Liver (tissue), 3 donors: ENCODE data around the gene CSAD.

ENCODE experiments used
- ATF3 ChIP-seq: IDR thresholded peaks from 2 replicates; pipeline ENCODE4 v1.6.1; 2016; ENCODE audit warnings: antibody characterized with exemption
- CTCF ChIP-seq: fragments of 150-350 bp; IDR thresholded peaks from 2 replicates; pipeline ENCODE4 v1.5.1; 2017; ENCODE audit warnings: improper control_type of control experiment, low read depth, low read length; ENCODE audit not compliant: missing input control
- EGR1 ChIP-seq, 2 donors: IDR thresholded peaks; 2 replicates each; pipeline ENCODE4 v1.6.1; 2016 to 2018; ENCODE audit warnings: antibody characterized with exemption in 2 of 2, low read depth in 2 of 2
- FOXA1 ChIP-seq: IDR thresholded peaks from 2 replicates; pipeline ENCODE4 v1.6.1; 2016; ENCODE audit warnings: antibody characterized with exemption
- GABPA ChIP-seq, 2 donors: IDR thresholded peaks in 1 of 2; conservative IDR thresholded peaks in 1 of 2; 2 replicates each; pipeline ENCODE4 v1.6.1; 2016; ENCODE audit warnings: antibody characterized with exemption in 2 of 2, mild to moderate bottlenecking in 1 of 2, moderate library complexity in 1 of 2
- JUND ChIP-seq, 2 donors: IDR thresholded peaks; 2 replicates each; pipeline ENCODE4 v1.6.1; 2016; ENCODE audit warnings: antibody characterized with exemption in 2 of 2
- MAX ChIP-seq: IDR thresholded peaks from 2 replicates; pipeline ENCODE4 v1.6.1; 2016; ENCODE audit warnings: antibody characterized with exemption
- RAD21 ChIP-seq, 2 donors: IDR thresholded peaks; 2 replicates each; pipeline ENCODE4 v1.6.1; 2016; ENCODE audit warnings: antibody characterized with exemption in 2 of 2, mild to moderate bottlenecking in 2 of 2
- RXRA ChIP-seq, 2 donors: IDR thresholded peaks; 2 replicates each; pipeline ENCODE4 v1.6.1; 2017 to 2018; ENCODE audit warnings: antibody characterized with exemption in 2 of 2, mild to moderate bottlenecking in 1 of 2
- TAF1 ChIP-seq: conservative IDR thresholded peaks from 2 replicates; pipeline ENCODE4 v1.6.1; 2016; ENCODE audit warnings: antibody characterized with exemption, mild to moderate bottlenecking
- YY1 ChIP-seq: IDR thresholded peaks from 2 replicates; pipeline ENCODE4 v1.6.1; 2016; ENCODE audit warnings: antibody characterized with exemption, mild to moderate bottlenecking
- ZBTB33 ChIP-seq: IDR thresholded peaks from 2 replicates; pipeline ENCODE4 v1.6.1; 2016; ENCODE audit warnings: antibody characterized with exemption
- TF ChIP-seq, protein P1 (sequence below): IDR thresholded peaks from 2 replicates; pipeline ENCODE4 v1.6.1; 2016; ENCODE audit warnings: antibody characterized with exemption, mild to moderate bottlenecking
- donor health status: healthy.
- donor health status: healthy.

- TF ChIP-seq FOXA1 (no peak), CTCF (no peak), RXRA (IDR thresholded peaks at IDR 0.05) (no peak), ZBTB33 (no peak), YY1 (no peak), JUND (IDR thresholded peaks at IDR 0.05) (no peak), RAD21 (IDR thresholded peaks at IDR 0.05) (no peak), MAX (no peak), EGR1 (IDR thresholded peaks at IDR 0.05; ENCODE audit: low read depth in 2 of 2) (no peak), TAF1 (no peak), ATF3 (no peak), GABPA (IDR thresholded peaks at IDR 0.05 in 1 of 2, conservative IDR thresholded peaks at IDR 0.05 in 1 of 2) (no peak)
- TF ChIP-seq, protein P1, sequence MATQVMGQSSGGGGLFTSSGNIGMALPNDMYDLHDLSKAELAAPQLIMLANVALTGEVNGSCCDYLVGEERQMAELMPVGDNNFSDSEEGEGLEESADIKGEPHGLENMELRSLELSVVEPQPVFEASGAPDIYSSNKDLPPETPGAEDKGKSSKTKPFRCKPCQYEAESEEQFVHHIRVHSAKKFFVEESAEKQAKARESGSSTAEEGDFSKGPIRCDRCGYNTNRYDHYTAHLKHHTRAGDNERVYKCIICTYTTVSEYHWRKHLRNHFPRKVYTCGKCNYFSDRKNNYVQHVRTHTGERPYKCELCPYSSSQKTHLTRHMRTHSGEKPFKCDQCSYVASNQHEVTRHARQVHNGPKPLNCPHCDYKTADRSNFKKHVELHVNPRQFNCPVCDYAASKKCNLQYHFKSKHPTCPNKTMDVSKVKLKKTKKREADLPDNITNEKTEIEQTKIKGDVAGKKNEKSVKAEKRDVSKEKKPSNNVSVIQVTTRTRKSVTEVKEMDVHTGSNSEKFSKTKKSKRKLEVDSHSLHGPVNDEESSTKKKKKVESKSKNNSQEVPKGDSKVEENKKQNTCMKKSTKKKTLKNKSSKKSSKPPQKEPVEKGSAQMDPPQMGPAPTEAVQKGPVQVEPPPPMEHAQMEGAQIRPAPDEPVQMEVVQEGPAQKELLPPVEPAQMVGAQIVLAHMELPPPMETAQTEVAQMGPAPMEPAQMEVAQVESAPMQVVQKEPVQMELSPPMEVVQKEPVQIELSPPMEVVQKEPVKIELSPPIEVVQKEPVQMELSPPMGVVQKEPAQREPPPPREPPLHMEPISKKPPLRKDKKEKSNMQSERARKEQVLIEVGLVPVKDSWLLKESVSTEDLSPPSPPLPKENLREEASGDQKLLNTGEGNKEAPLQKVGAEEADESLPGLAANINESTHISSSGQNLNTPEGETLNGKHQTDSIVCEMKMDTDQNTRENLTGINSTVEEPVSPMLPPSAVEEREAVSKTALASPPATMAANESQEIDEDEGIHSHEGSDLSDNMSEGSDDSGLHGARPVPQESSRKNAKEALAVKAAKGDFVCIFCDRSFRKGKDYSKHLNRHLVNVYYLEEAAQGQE: no peak
These were observed 56.4 kb downstream of the CSAD start for GRCh38 chr12:53124352-53124723.
